Stimulated activated CD4-positive, alpha-beta T cell treated with anti-CD3 and anti-CD28 coated beads, Interleukin-2, amount 100 ng/mL, for 48 hours (primary cell): Measurements from ENCODE around the gene VSTM1.
"Not testable (repeated sequence)": the region's sequence is repeated elsewhere in the genome, so short reads cannot be mapped to it uniquely, and the experiment has no call there.

Experiments
- DNase-seq, 2 donors: peaks; one replicate each; pipeline ENCODE4 v3.0.0-alpha.2; 2020

Gene VSTM1

DNA sequence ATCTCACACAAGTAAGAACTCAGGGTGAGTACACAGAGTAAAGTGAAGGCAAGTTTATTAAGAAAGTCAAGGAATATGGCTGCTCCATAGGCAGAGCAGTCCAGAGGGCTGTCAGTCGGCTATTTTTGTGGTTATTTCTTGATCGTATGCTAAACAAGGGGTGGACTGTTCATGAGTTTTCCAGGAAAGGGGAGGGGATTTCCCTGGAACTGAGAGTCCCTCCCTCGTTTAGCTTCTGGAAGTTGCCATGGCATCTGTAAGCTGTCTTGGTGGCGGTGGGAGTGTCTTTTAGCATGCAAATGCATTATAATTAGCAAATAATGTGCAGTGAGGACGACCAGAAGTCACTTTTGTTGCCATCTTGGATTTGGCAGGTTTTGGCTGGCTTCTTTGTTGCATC lies 5.8 kb upstream of the VSTM1 start:
- DNase-seq = no peak

GRCh38 chr19:54062643-54063042 lies 1.1 kb downstream of the VSTM1 start:
- DNase-seq = no peak

GRCh38 chr19:54047616-54048015 lies 16.1 kb downstream of the VSTM1 start:
- no peak for DNase-seq

- no peak for DNase-seq
Measured at GRCh38 chr19:54045771-54046170, 17.9 kb downstream of the VSTM1 start.

GRCh38 chr19:54042989-54043388 lies 20.7 kb downstream of the VSTM1 start:
- DNase-seq = no peak

GRCh38 chr19:54041969-54042606 lies 21.6 kb downstream of the VSTM1 start:
- no peak for DNase-seq

DNA sequence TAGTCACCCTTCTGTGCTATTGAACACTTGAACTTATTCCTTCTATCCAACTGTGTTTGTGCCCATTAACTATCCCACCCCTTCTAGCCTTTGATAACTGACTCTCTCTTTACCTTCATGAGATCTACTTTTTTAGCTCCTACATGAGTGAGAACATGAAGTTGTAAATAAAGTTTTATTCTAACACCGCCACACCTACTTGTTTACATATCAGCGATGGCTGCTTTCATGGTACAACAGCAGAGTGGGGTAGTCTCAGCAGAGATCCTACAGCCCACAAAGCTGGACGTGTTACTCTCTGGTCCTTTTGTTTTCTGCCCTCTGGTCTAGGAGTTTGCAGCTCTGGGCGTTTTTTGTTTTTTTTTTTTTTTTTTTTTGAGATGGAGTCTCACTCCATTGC lies 23.7 kb downstream of the VSTM1 start:
- no peak for DNase-seq

DNA sequence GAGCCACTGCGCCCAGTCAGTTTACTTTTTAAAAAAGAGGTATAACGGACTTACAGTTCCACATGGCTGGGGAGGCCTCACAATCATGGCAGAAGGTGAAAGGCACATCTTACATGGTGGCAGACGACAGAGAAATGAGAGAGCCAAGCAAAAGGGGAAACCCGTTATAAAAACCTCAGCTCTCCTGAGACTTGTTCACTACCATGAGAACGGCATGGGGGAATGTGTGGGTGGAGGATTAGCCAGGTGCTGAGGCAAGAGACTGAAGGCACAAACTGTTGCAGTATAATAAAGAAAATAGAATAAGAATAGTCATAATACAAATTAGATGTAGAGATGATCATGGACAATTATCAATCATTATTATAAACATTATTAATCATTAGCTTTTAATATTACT lies 27.2 kb downstream of the VSTM1 start:
- DNase-seq = not testable (repeated sequence)

GRCh38 chr19:54035215-54036178 lies 28.2 kb downstream of the VSTM1 start:
- DNase-seq = no peak

- DNase-seq = no peak
Measured at GRCh38 chr19:54030895-54031586, 32.7 kb downstream of the VSTM1 start.

GRCh38 chr19:54029930-54030490 lies 33.7 kb downstream of the VSTM1 start:
- peak; percentile 53 to 64 for DNase-seq

- DNase-seq = no peak
Measured at GRCh38 chr19:54029301-54029700, 34.4 kb downstream of the VSTM1 start.

DNA sequence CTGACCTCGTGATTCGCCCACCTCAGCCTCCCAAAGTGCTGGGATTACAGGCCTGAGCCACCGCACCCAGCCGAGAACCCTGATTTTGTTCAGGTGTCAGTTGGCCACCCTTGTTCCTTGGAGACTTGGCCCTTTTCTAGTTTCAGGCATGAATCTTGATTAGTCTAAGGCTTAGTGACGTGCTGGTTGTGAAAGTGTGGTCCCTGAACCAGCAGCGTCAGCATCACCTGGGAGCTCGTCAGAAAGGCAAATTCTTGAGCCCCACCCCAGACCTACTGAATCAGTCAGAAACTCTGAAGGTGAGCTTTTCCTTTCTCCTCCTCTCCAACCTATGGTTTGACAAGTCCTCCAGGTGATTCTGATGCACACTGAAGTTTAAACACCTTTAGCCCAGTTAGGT lies 37.0 kb downstream of the VSTM1 start:
- DNase-seq = no peak

GRCh38 chr19:54024660-54025059 lies 39.0 kb downstream of the VSTM1 start:
- DNase-seq = no peak

- DNase-seq = no peak
Measured at GRCh38 chr19:54023191-54023590, 40.5 kb downstream of the VSTM1 start.

- DNase-seq = no peak
Measured at GRCh38 chr19:54021932-54022331, 41.8 kb downstream of the VSTM1 start.

DNA sequence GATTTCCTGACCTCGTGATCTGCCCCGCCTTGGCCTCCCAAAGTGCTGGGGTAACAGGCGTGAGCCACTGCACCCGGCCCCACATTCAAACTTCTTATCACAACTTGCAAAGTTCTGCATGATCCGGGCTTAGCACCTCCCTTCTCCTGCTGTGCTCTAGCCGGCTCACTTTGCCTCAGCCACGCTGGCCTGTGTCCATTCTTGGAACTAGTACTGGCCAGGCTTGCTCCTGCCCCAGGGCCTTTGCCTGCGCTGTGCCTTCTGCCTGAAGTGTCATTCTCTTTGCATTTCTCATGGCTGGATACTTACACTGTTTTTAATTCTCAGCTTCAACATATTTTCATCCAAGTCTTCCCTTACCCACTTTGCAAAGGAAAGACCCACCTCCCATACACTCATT lies 42.3 kb downstream of the VSTM1 start:
- DNase-seq = no peak

DNA sequence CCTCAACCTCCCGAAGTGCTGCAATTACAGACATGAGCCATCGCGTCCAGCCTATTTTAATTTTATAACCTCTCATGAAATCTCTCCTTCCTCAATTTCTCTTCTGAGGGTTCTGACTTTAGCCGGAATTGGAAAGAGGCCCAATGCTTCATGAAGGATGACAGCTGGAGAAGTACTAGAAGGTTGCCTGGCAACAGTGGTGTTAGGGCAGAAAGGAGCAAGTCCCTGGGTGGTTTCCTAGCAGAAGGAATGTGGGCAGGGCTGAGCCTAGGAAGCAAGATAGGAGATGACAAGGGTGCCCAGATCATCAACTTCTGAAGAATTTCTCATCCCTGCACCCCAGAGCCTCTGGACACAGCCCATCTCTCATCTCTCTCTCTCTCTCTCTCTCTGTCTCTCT lies 46.4 kb downstream of the VSTM1 start:
- DNase-seq = no peak

- no peak for DNase-seq
Measured at GRCh38 chr19:54014920-54015560, 48.7 kb downstream of the VSTM1 start.

- no peak for DNase-seq
Measured at GRCh38 chr19:54013866-54014265, 49.8 kb downstream of the VSTM1 start.

DNA sequence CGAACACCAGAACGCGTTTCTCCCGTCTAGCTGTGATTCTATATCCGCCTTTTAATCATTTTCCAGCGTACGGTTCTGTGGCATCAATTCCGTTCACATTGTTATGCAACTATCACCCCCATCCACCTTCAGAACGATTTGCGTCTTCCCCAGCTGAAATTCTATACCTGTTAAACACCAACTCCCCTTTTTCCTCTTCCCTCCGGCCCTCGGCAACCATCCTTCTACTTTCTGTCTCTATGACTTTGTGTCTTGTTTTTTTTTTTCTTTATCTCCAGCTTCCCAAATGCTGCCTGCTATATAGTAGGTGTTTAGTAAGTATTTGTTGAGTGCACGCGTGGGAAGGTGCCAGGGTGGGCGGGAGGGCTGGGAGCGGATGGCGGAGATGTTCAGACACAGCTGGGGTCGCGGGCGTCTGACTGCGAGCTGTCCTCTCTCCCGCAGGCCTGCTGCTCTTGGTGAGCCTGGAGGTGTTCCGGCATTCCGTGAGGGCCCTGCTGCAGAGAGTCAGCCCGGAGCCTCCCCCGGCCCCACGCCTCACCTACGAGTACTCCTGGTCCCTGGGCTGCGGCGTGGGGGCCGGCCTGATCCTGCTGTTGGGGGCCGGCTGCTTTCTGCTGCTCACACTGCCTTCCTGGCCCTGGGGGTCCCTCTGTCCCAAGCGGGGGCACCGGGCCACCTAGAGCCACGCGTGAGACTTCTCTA lies 52.0 kb downstream of the VSTM1 start:
- DNase-seq = no peak

DNA sequence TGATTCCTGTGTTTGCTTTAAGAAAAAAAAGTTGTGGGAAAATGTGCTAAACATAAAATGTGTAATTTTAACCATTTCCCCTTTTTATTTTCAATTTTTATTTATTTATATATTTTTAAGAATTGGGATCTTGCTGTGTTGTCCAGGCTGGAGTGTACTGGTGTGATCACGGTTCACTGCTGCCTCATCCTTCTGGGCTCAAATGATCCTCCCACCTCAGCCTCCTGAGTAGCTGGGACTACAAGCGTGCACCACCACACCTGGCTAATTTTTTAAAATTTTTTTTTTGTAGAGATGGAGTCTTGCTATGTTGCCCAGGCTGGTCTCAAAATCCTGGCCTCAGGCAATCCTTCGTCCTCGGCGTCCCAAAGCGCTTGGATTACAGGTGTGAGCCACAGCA lies 53.2 kb downstream of the VSTM1 start:
- DNase-seq = no peak
